ENCODE measurements around the gene CPNE2. TPM values are rescaled to one million over a fixed set of nuclear protein-coding genes. Genes with fewer than 3 reads are reported as not detected.

Gene CPNE2
- total and polyA plus RNA-seq, 10 of the 15 experiments (the other 5 are each of a cell fraction or from before 2014, with no cell fraction given) = 3.1 to 22.1 (median 9.9) TPM

DNA sequence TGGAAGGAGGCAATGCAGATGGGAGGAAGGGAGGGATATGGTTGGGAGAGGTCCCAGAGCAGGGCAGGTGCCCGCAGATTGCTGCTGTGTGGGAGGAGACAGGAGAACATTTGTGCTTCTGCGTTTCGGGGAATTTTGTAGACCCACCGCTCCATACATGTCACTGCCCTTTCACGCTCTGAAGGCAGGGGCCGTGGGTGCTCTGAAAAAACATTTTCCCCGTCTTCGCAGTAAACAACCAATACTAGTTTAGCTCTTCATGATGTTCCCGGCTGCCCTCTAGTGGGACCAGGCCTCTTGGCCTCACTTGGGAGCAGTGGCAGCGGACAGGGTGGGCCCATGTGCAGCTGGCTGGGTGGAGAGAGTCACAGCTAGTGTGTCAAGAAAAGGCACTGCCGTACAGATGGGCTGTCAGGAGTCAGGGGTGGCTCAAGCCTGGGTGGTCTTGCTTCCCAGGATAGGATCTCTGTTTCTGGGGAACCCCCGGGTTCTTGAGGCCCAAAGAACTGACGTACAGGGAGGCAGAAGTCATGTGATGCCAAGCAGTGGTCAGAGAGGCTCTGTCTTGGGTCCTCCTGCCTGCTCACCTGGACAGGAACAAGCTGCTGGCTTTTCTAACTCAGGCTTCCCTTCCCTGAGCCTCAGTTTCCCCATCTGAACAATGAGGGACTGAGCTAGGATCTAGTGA is 46.5 kb upstream of the CPNE2 start:
- whole genome bisulfite sequencing (ENCODE audit: insufficient coverage, insufficient replicate concordance, low lambda C conversion rate, missing lambda C conversion rate) = 10% methylated on average over 13 of the region's 13 CpGs
- ChIA-PET POLR2A (interaction anchor here (0.7 to 3.9 kb wide), 10 partner anchors 27 to 102 kb away, joined by 3 to 21 read pairs (median 6); partner anchors contain the start of gene NLRC5), SMC1A (ENCODE audit: uncharacterized antibody, unreplicated experiment) (interaction anchor here (0.9 to 3.7 kb wide), 22 partner anchors 13 to 188 kb away, joined by 3 to 111 read pairs (median 4); partner anchors contain the start of genes CETP and NLRC5), RAD21 (ENCODE audit: unreplicated experiment) (interaction anchor here (0.6 to 4.0 kb wide), 28 partner anchors 13 to 346 kb away, joined by 3 to 115 read pairs (median 4); partner anchors contain the start of genes CPNE2 and NLRC5), CTCF (interaction anchor here (0.6 to 3.7 kb wide), 33 partner anchors 8 to 253 kb away, joined by 3 to 212 read pairs (median 5); partner anchors contain the start of genes CETP, CPNE2 and NLRC5)
- peaks cover under 1 to 15% of the 10 kb centered on the region in 2 experiments; a peak in 3 of 4 replicates for H3K36me3 ChIP-seq (ENCODE audit: control insufficient read depth in 2 of 2, insufficient read depth in 2 of 2, low read length in 1 of 2)
- no TSS peak for BruUV-seq (replicated peaks)
- DNase-seq (ENCODE audit: low read depth, low spot score) (peak; percentile 55), FAIRE-seq (no peak), ATAC-seq (peak; percentile 43)
- H3K27ac ChIP-seq (ENCODE audit: control insufficient read depth, insufficient read depth) = peak overlapping the region; percentile 76
- H3K9me3 ChIP-seq (replicated peaks; ENCODE audit: control insufficient read depth, insufficient read depth, low read length) = no peaks in the 10 kb centered on the region
- H3K79me2 ChIP-seq (ENCODE audit: control insufficient read depth, insufficient read depth, low read length) = peaks cover 1% of the 10 kb centered on the region; the same call in 1 of the 2 replicates
- H3K4me3 ChIP-seq = no peak overlapping the region
- no peaks in the 10 kb centered on the region for H3K27me3 ChIP-seq (replicated peaks in 1 of 2; ENCODE audit: control insufficient read depth in 2 of 2, insufficient read depth in 2 of 2, low read length in 1 of 2)
- no peaks in the 10 kb centered on the region for H4K20me1 ChIP-seq (ENCODE audit: control insufficient read depth, insufficient read depth)
- peak overlapping the region; percentile 73 for H3K4me2 ChIP-seq (ENCODE audit: control insufficient read depth, insufficient read depth)
- intact Hi-C loops (cut with micrococcal nuclease; ENCODE audit: unreplicated experiment) (loop anchor here (1.0 to 5.0 kb wide), 2 partner anchors 82 to 184 kb away; no protein-coding TSS in a partner anchor), in situ Hi-C loops (cut with MboI) (no loop called here)
- peak overlapping the region; percentile 37 for H3K9ac ChIP-seq (ENCODE audit: control insufficient read depth, insufficient read depth, low read length)
- H3K4me1 ChIP-seq (ENCODE audit: control insufficient read depth, insufficient read depth, low read length) = peaks cover 90% of the 10 kb centered on the region
- peak overlapping the region; percentile 26 for H2AFZ ChIP-seq (ENCODE audit: control insufficient read depth, low read depth, low read length)
- peak; percentile 59; the same call in 1 of the 2 replicates for TF ChIP-seq ZNF384 (IDR thresholded peaks at IDR 0.05; ENCODE audit: borderline replicate concordance, low read depth, low read length)
- TF ChIP-seq ZNF622 (IDR thresholded peaks at IDR 0.05) = no peak
- 0 out of 4 replicates have a peak, but pooled peaks of 1 of the 2 experiments have one; percentile 51 for TF ChIP-seq ETV6 (conservative IDR thresholded peaks at IDR 0.05 in 1 of 2, IDR thresholded peaks at IDR 0.05 in 1 of 2; ENCODE audit: borderline replicate concordance in 1 of 2, low read depth in 1 of 2)
- TF ChIP-seq CREB1 (IDR thresholded peaks at IDR 0.05; ENCODE audit: low read depth) = no peak
- peak; percentile 46 for TF ChIP-seq MEF2B (IDR thresholded peaks at IDR 0.05; ENCODE audit: partially characterized antibody, poor library complexity, severe bottlenecking)
- TF ChIP-seq EP300 (IDR thresholded peaks at IDR 0.05; ENCODE audit: borderline replicate concordance in 1 of 2, control insufficient read depth in 1 of 2, low read depth in 2 of 2, low read length in 2 of 2) = peak; percentile 42 to 50; a peak in 1 of 4 replicates
- TF ChIP-seq BACH1 (IDR thresholded peaks at IDR 0.05; ENCODE audit: borderline replicate concordance) = peak; percentile 67; the same call in 1 of the 2 replicates
- TF ChIP-seq YY1 (IDR thresholded peaks at IDR 0.05; ENCODE audit: low read depth, low read length) = 0 out of 2 replicates have a peak, but pooled peaks have one; percentile 23
- peak; percentile 49 for TF ChIP-seq SKIL (IDR thresholded peaks at IDR 0.05; ENCODE audit: low read depth, poor library complexity, severe bottlenecking)
- TF ChIP-seq EED (IDR thresholded peaks at IDR 0.05; ENCODE audit: low read depth) = peak; percentile 78
- 0 out of 2 replicates have a peak, but pooled peaks have one; percentile 41 for TF ChIP-seq RAD51 (IDR thresholded peaks at IDR 0.05)
- peak; percentile 7; the same call in 1 of the 2 replicates for TF ChIP-seq CBFB (IDR thresholded peaks at IDR 0.05; ENCODE audit: low read depth)
- TF ChIP-seq, protein P1, sequence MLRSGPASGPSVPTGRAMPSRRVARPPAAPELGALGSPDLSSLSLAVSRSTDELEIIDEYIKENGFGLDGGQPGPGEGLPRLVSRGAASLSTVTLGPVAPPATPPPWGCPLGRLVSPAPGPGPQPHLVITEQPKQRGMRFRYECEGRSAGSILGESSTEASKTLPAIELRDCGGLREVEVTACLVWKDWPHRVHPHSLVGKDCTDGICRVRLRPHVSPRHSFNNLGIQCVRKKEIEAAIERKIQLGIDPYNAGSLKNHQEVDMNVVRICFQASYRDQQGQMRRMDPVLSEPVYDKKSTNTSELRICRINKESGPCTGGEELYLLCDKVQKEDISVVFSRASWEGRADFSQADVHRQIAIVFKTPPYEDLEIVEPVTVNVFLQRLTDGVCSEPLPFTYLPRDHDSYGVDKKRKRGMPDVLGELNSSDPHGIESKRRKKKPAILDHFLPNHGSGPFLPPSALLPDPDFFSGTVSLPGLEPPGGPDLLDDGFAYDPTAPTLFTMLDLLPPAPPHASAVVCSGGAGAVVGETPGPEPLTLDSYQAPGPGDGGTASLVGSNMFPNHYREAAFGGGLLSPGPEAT (IDR thresholded peaks at IDR 0.05; ENCODE audit: low read depth) = peak; percentile 63; the same call in 1 of the 2 replicates
- peak; percentile 51; the same call in 1 of the 2 replicates for TF ChIP-seq CHD2 (IDR thresholded peaks at IDR 0.05; ENCODE audit: borderline replicate concordance, low read depth, low read length)
